Stimulated activated CD4-positive, alpha-beta T cell treated with anti-CD3 and anti-CD28 coated beads, TNF-alpha, amount 100 ng/mL, for 48 hours (primary cell): ENCODE measurements around the gene ARTN.
A peak's percentile ranks its signal among the peaks of the same experiment; 100 is the strongest.

Source experiments
- DNase-seq, 3 donors: peaks; one replicate each; pipeline ENCODE4 v3.0.0-alpha.2; 2020; ENCODE audit warnings: low read depth in 3 of 3

ARTN gene

GRCh38 chr1:43970502-43970901 is 36.9 kb downstream of the ARTN start:
- DNase-seq = no peak

GRCh38 chr1:43970911-43971310 is 37.3 kb downstream of the ARTN start:
- DNase-seq = no peak

GRCh38 chr1:43971336-43971980 is 37.9 kb downstream of the ARTN start:
- no peak for DNase-seq

- no peak for DNase-seq
Observed at GRCh38 chr1:43973981-43974442, 40.4 kb downstream of the ARTN start.

- peak; percentile 90 to 97 (median 95) for DNase-seq
Observed at GRCh38 chr1:43974443-43975248, 41.0 kb downstream of the ARTN start, which contains the start of gene ATP6V0B. TSS of gene ATP6V0B (plus strand) at chr1:43974960. CDS start at chr1:43975041, 81 bp downstream.

GRCh38 chr1:43975249-43975961 is 41.8 kb downstream of the ARTN start:
- no peak for DNase-seq

- no peak for DNase-seq
Observed at GRCh38 chr1:43976045-43976444, 42.4 kb downstream of the ARTN start.

GRCh38 chr1:43976890-43977289 is 43.3 kb downstream of the ARTN start:
- DNase-seq = no peak

- DNase-seq = no peak
Observed at GRCh38 chr1:43977376-43978263, 44.0 kb downstream of the ARTN start.

GRCh38 chr1:43978264-43978550 is 44.6 kb downstream of the ARTN start:
- DNase-seq = no peak

- DNase-seq = peak in 1 of 3 donors; percentile 42
Observed at GRCh38 chr1:43978551-43979260, 45.1 kb downstream of the ARTN start, which contains the start of gene B4GALT2. TSS of gene B4GALT2 (plus strand) at chr1:43979210. CDS start at chr1:43981161, 1,951 bp downstream.

- DNase-seq = no peak
Observed at GRCh38 chr1:43979261-43979527, 45.6 kb downstream of the ARTN start.

- DNase-seq = no peak
Observed at GRCh38 chr1:43979528-43980254, 46.1 kb downstream of the ARTN start.

- DNase-seq = no peak
Observed at GRCh38 chr1:43980255-43981134, 46.9 kb downstream of the ARTN start.

GRCh38 chr1:43981135-43981491 is 47.5 kb downstream of the ARTN start:
- no peak for DNase-seq

GRCh38 chr1:43981636-43982035 is 48.0 kb downstream of the ARTN start:
- no peak for DNase-seq

- no peak for DNase-seq
Observed at GRCh38 chr1:43982241-43982640, 48.6 kb downstream of the ARTN start.

- DNase-seq = no peak
Observed at GRCh38 chr1:43982808-43983207, 49.2 kb downstream of the ARTN start.

- DNase-seq = no peak
Observed at GRCh38 chr1:43983253-43983899, 49.8 kb downstream of the ARTN start.
